Sigmoid colon (tissue), 4 donors: ENCODE data around the gene AK8.

Source experiments
- EP300 ChIP-seq, 4 donors: sonication (generic); formaldehyde crosslinking; IDR thresholded peaks; one replicate each; pipeline ENCODE4 v1.6.1; 2017; ENCODE audit warnings: antibody characterized with exemption in 4 of 4
- POLR2A ChIP-seq, 2 donors: fragments of 450-650 bp; IDR thresholded peaks; one replicate each; pipeline ENCODE4 v1.6.1; 2016; ENCODE audit warnings: antibody characterized with exemption in 2 of 2, mild to moderate bottlenecking in 2 of 2, moderate library complexity in 2 of 2
- POLR2AphosphoS5 ChIP-seq, 4 donors: sonication (generic); formaldehyde crosslinking; IDR thresholded peaks; one replicate each; pipeline ENCODE4 v1.6.1; 2017; ENCODE audit warnings: antibody characterized with exemption in 4 of 4
- TF ChIP-seq, protein P1 (sequence below), 4 experiments: fragments of 450-650 bp in 3 of 4; fragments of 200-600 bp in 1 of 4; IDR thresholded peaks; one replicate each; pipeline ENCODE4 v1.5.1; 2016 to 2019; ENCODE audit warnings: antibody characterized with exemption in 4 of 4, mild to moderate bottlenecking in 3 of 4, moderate library complexity in 2 of 4

GRCh38 chr9:132681561-132681960 is 196.5 kb downstream of the AK8 start:
- TF ChIP-seq, protein P1, sequence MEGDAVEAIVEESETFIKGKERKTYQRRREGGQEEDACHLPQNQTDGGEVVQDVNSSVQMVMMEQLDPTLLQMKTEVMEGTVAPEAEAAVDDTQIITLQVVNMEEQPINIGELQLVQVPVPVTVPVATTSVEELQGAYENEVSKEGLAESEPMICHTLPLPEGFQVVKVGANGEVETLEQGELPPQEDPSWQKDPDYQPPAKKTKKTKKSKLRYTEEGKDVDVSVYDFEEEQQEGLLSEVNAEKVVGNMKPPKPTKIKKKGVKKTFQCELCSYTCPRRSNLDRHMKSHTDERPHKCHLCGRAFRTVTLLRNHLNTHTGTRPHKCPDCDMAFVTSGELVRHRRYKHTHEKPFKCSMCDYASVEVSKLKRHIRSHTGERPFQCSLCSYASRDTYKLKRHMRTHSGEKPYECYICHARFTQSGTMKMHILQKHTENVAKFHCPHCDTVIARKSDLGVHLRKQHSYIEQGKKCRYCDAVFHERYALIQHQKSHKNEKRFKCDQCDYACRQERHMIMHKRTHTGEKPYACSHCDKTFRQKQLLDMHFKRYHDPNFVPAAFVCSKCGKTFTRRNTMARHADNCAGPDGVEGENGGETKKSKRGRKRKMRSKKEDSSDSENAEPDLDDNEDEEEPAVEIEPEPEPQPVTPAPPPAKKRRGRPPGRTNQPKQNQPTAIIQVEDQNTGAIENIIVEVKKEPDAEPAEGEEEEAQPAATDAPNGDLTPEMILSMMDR (IDR thresholded peaks at IDR 0.05) = no peak
- TF ChIP-seq EP300 (IDR thresholded peaks at IDR 0.05) (no peak), POLR2AphosphoS5 (IDR thresholded peaks at IDR 0.05) (no peak), POLR2A (IDR thresholded peaks at IDR 0.05) (no peak)
